Smooth muscle cell (in vitro differentiated cells): ENCODE data around the gene PTGES3L. TPM values are rescaled to one million over a fixed set of nuclear protein-coding genes. Genes with fewer than 3 reads are reported as not detected.

Experiments
- DNase-seq: peaks from one replicate; lab custom pipeline; 2025; ENCODE audit not compliant: unreplicated experiment; lab: John Stamatoyannopoulos, UW
- H2AFZ ChIP-seq: fragments of 200-600 bp; sonication (generic); 2 replicates; pipeline ENCODE4 v1.6.0; 2016; ENCODE audit warnings: antibody characterized with exemption, low read depth, mild to moderate bottlenecking
- H3F3A ChIP-seq: fragments of 200-600 bp; sonication (generic); 2 replicates; pipeline ENCODE4 v1.6.0; 2017; ENCODE audit warnings: antibody characterized with exemption, low read depth
- H3K27ac ChIP-seq: fragments of 200-600 bp; sonication (generic); 2 replicates; pipeline ENCODE4 v1.5.1; 2016; ENCODE audit warnings: low read depth, mild to moderate bottlenecking
- H3K27me3 ChIP-seq: fragments of 200-600 bp; sonication (generic); 2 replicates; pipeline ENCODE4 v1.6.1; 2016; ENCODE audit warnings: low read depth, mild to moderate bottlenecking
- H3K36me3 ChIP-seq: fragments of 200-600 bp; sonication (generic); 2 replicates; pipeline ENCODE4 v1.5.1; 2016; ENCODE audit warnings: low read depth
- H3K4me1 ChIP-seq: fragments of 200-600 bp; sonication (generic); 2 replicates; pipeline ENCODE4 v1.5.1; 2016; ENCODE audit warnings: low read depth
- H3K4me2 ChIP-seq: fragments of 200-600 bp; sonication (generic); 2 replicates; pipeline ENCODE4 v1.6.0; 2016; ENCODE audit warnings: mild to moderate bottlenecking
- H3K4me3 ChIP-seq: fragments of 200-600 bp; sonication (generic); 2 replicates; pipeline ENCODE4 v1.5.1; 2016; ENCODE audit warnings: mild to moderate bottlenecking
- H3K79me2 ChIP-seq: fragments of 200-600 bp; sonication (generic); 2 replicates; pipeline ENCODE4 v1.6.0; 2016; ENCODE audit warnings: low read depth, mild to moderate bottlenecking
- H3K9ac ChIP-seq: fragments of 200-600 bp; sonication (generic); 2 replicates; pipeline ENCODE4 v1.6.0; 2016; ENCODE audit warnings: low read depth
- H3K9me3 ChIP-seq: fragments of 200-600 bp; sonication (generic); replicated peaks from 2 replicates; pipeline ENCODE4 v1.5.1; 2016; ENCODE audit warnings: low read depth
- H4K20me1 ChIP-seq: fragments of 200-600 bp; sonication (generic); 2 replicates; pipeline ENCODE4 v1.6.0; 2016; ENCODE audit warnings: low read depth
- CTCF ChIP-seq: fragments of 200-600 bp; sonication (generic); IDR thresholded peaks from 2 replicates; pipeline ENCODE4 v1.5.1; 2017; ENCODE audit warnings: borderline replicate concordance, mild to moderate bottlenecking, antibody characterized with exemption; ENCODE audit not compliant: insufficient read depth, poor library complexity, severe bottlenecking
- WGBS: methylation state at CpG from one replicate; pipeline ENCODE4 v1.1.7; 2016; ENCODE audit warnings: low lambda C conversion rate; 5-methylcytosine and 5-hydroxymethylcytosine counted together
- polyA plus RNA-seq: library from polyadenylated mRNA; unstranded; fragments of >200 nt; fragmentation: Nextera tagmentation; extraction: Ambion mirVana; gene quantifications from 2 replicates; pipeline ENCODE4 v1.2.1, GENCODE V29; 2016
- total RNA-seq: library from RNA; depleted of rRNA; stranded (reverse); fragments of >200 nt; gene quantifications from 2 replicates; pipeline ENCODE4 v1.2.3, GENCODE V29; 2014

PTGES3L gene
- total RNA-seq (1.3 and 6.7 TPM in 2 replicates), polyA plus RNA-seq (6.8 and 8.3 TPM in 2 replicates)

- peak within 1 kb of the TSS; percentile 81 for H3K27ac ChIP-seq
- peaks cover 34% of the 10 kb centered on the region for H3K79me2 ChIP-seq
- no peaks in the 10 kb centered on the region for H3F3A ChIP-seq
- WGBS = 35% methylated on average over 21 of the region's 21 CpGs
- H3K4me1 ChIP-seq = peaks cover 7% of the 10 kb centered on the region
- no peaks in the 10 kb centered on the region for H3K9me3 ChIP-seq
- peak within 1 kb of the TSS; percentile 99 for H3K4me2 ChIP-seq
- H3K27me3 ChIP-seq = no peaks in the 10 kb centered on the region
- peaks cover 21% of the 10 kb centered on the region for H4K20me1 ChIP-seq
- DNase-seq = peak; percentile 36
- peak within 1 kb of the TSS; percentile 93 for H3K4me3 ChIP-seq
- H3K9ac ChIP-seq = peak within 1 kb of the TSS; percentile 90
- TF ChIP-seq CTCF = no peak
- H2AFZ ChIP-seq = peak within 1 kb of the TSS; percentile 79
- H3K36me3 ChIP-seq = no peaks in the 10 kb centered on the region
These were observed at the start of gene PTGES3L for GRCh38 chr17:42979511-42980273. Gene PTGES3L, minus strand, starts transcription at chr17:42980080. Its CDS starts 27 bp downstream, at chr17:42980053.

GRCh38 chr17:43028221-43028861 is 48.5 kb upstream of the PTGES3L start:
- no peak overlapping the region for H2AFZ ChIP-seq
- H3K27me3 ChIP-seq = no peaks in the 10 kb centered on the region
- H3K36me3 ChIP-seq = no peaks in the 10 kb centered on the region
- no peak overlapping the region for H3K4me3 ChIP-seq
- no peak overlapping the region for H3K4me2 ChIP-seq
- TF ChIP-seq CTCF = no peak
- WGBS = 94% methylated on average over 17 of the region's 17 CpGs
- no peak overlapping the region for H3K9ac ChIP-seq
- peaks cover 2% of the 10 kb centered on the region for H3K4me1 ChIP-seq
- no peak for DNase-seq
- no peak overlapping the region for H3K27ac ChIP-seq
- no peaks in the 10 kb centered on the region for H4K20me1 ChIP-seq
- H3K9me3 ChIP-seq = no peaks in the 10 kb centered on the region
- peaks cover 2% of the 10 kb centered on the region for H3F3A ChIP-seq
- H3K79me2 ChIP-seq = no peaks in the 10 kb centered on the region

- Histone ChIP-seq H3K27me3 (no peaks in the 10 kb centered on the region), H3K36me3 (no peaks in the 10 kb centered on the region), H4K20me1 (no peaks in the 10 kb centered on the region), H3K4me2 (no peak overlapping the region), H3K4me3 (no peak overlapping the region), H3F3A (peaks cover 2% of the 10 kb centered on the region), H3K27ac (no peak overlapping the region), H2AFZ (no peak overlapping the region), H3K4me1 (no peaks in the 10 kb centered on the region), H3K9me3 (no peaks in the 10 kb centered on the region), H3K9ac (no peak overlapping the region), H3K79me2 (no peaks in the 10 kb centered on the region)
- 87% methylated on average over 9 of the region's 9 CpGs for WGBS
- no peak for TF ChIP-seq CTCF
- DNase-seq = no peak
These were observed 47.5 kb upstream of the PTGES3L start for GRCh38 chr17:43027091-43028032.
